HepG2 (cell line): ENCODE data around the gene PPP1R9A. TPM values are rescaled to one million over a fixed set of nuclear protein-coding genes. Genes with fewer than 3 reads are reported as not detected.

ENCODE experiments used
- ATAC-seq: fragments of 200-7000 bp; cut with Tn5 transposase; 3 replicates; pipeline ENCODE4 v1.9.1; 2020; ENCODE audit warnings: mild to moderate bottlenecking, moderate library complexity
- BruUV-seq: library from RNA; stranded (reverse); fragments of 400-500 nt; replicated peaks from 2 replicates; lab custom pipeline; 2021; lab: Mats Ljungman, UMichigan
- CTCF ChIA-PET: fragments of 300-600 bp; formaldehyde crosslinking; extraction: SDS; loops from one replicate; lab custom pipeline; 2021; ENCODE audit warnings: low total read pairs, inconsistent platforms, low intra/inter-chr PET ratio; lab: Yijun Ruan, JAX
- POLR2A ChIA-PET: fragments of 350-600 bp; sonication (Branson Sonifier 250); formaldehyde crosslinking; loops from one replicate; lab custom pipeline; 2020; ENCODE audit warnings: antibody characterized with exemption, inconsistent platforms; lab: Yijun Ruan, JAX
- DNase-seq: peaks from one replicate; pipeline ENCODE4 v3.0.0-alpha.2; 2015; ENCODE audit warnings: low spot score
- FAIRE-seq: peaks from 3 replicates; lab custom pipeline; 2011; peaks lifted over from hg19 to GRCh38; lab: Jason Lieb, UNC
- H2AFZ ChIP-seq: one replicate; pipeline ENCODE4 v1.6.1; 2011; ENCODE audit warnings: low read length, inconsistent platforms
- H3K27ac ChIP-seq: fragments of 300-600 bp; 3 replicates; pipeline ENCODE4 v1.8.0; 2011; ENCODE audit warnings: mixed run types, mild to moderate bottlenecking, mixed read lengths, low read length, inconsistent platforms; ENCODE audit not compliant: insufficient read depth; ENCODE audit errors: extremely low read length
- H3K27me3 ChIP-seq, 2 experiments: fragments of 200-600 bp in 1 of 2; 2 replicates in 1 of 2; 3 replicates in 1 of 2; pipeline versions ENCODE4 v1.6.0 to v1.8.0; 2011; ENCODE audit warnings: low read length in 2 of 2, mild to moderate bottlenecking in 2 of 2, moderate library complexity in 2 of 2, inconsistent platforms in 1 of 2; ENCODE audit not compliant: insufficient read depth in 2 of 2, control insufficient read depth in 1 of 2
- H3K36me3 ChIP-seq, 2 experiments: fragments of 200-600 bp in 1 of 2; replicated peaks in 1 of 2; 2 replicates in 1 of 2; 3 replicates in 1 of 2; pipeline versions ENCODE4 v1.5.1 to v1.8.0; 2011; ENCODE audit warnings: low read length in 2 of 2, inconsistent platforms in 1 of 2; ENCODE audit not compliant: insufficient read depth in 2 of 2, control insufficient read depth in 1 of 2
- H3K4me1 ChIP-seq: 2 replicates; pipeline ENCODE4 v1.5.1; 2012; ENCODE audit warnings: low read length, inconsistent platforms; ENCODE audit not compliant: insufficient read depth
- H3K4me2 ChIP-seq: 2 replicates; pipeline ENCODE4 v1.6.0; 2011; ENCODE audit warnings: low read depth, low read length, inconsistent platforms
- H3K4me3 ChIP-seq, 3 experiments: fragments of 200-600 bp in 1 of 3; sonication (generic), shearing (Covaris generic) in 1 of 3; replicated peaks in 1 of 3; 2 replicates each; pipeline ENCODE4 v1.5.1; 2011 to 2016; ENCODE audit warnings: low read length in 3 of 3, inconsistent platforms in 2 of 3, low read depth in 2 of 3, mild to moderate bottlenecking in 2 of 3, control low read depth in 1 of 3, mixed read lengths in 1 of 3; ENCODE audit not compliant: insufficient read depth in 1 of 3
- H3K79me2 ChIP-seq: one replicate; pipeline ENCODE4 v1.6.1; 2011; ENCODE audit warnings: low read length, inconsistent platforms; ENCODE audit not compliant: insufficient read depth
- H3K9ac ChIP-seq: 2 replicates; pipeline ENCODE4 v1.6.0; 2011; ENCODE audit warnings: mild to moderate bottlenecking, low read depth, low read length, inconsistent platforms; ENCODE audit not compliant: insufficient read depth
- H3K9me3 ChIP-seq: 2 replicates; pipeline ENCODE4 v1.5.1; 2012; ENCODE audit warnings: mild to moderate bottlenecking, low read length
- H4K20me1 ChIP-seq: 2 replicates; pipeline ENCODE4 v1.6.0; 2011; ENCODE audit warnings: inconsistent platforms, mild to moderate bottlenecking, low read length, moderate library complexity; ENCODE audit not compliant: insufficient read depth
- ADNP ChIP-seq: sonication (generic); formaldehyde crosslinking; IDR thresholded peaks from 2 replicates; pipeline ENCODE4 v1.4.0; 2020; ENCODE audit warnings: missing genetic modification reagents
- CEBPG ChIP-seq: IDR thresholded peaks from 2 replicates; pipeline ENCODE4 v1.6.1; 2016
- CHD4 ChIP-seq: fragments of 200-600 bp; sonication (generic); IDR thresholded peaks from 2 replicates; pipeline ENCODE4 v1.7.0; 2017; ENCODE audit warnings: mild to moderate bottlenecking, low read length, borderline replicate concordance
- DR1 ChIP-seq: sonication (generic); formaldehyde crosslinking; IDR thresholded peaks from 2 replicates; pipeline ENCODE4 v1.8.0; 2021; ENCODE audit warnings: mild to moderate bottlenecking, missing genetic modification reagents, inconsistent platforms
- HNF4A ChIP-seq: sonication (generic); formaldehyde crosslinking; IDR thresholded peaks from 2 replicates; pipeline ENCODE4 v1.4.0; 2020; ENCODE audit warnings: missing genetic modification reagents
- PHB2 ChIP-seq: fragments of 450-650 bp; IDR thresholded peaks from 2 replicates; pipeline ENCODE4 v1.6.1; 2018; ENCODE audit not compliant: partially characterized antibody
- SOX13 ChIP-seq, 3 experiments: fragments of 450-650 bp in 1 of 3; sonication (generic) in 1 of 3; formaldehyde crosslinking in 1 of 3; IDR thresholded peaks in 2 of 3; conservative IDR thresholded peaks in 1 of 3; 2 replicates each; pipeline versions ENCODE4 v1.5.0 to v1.6.1; 2016 to 2020; ENCODE audit warnings: antibody characterized with exemption in 1 of 3, mild to moderate bottlenecking in 1 of 3, missing compliant biosample characterization in 1 of 3, missing genetic modification reagents in 1 of 3, moderate library complexity in 1 of 3
- ZNF12 ChIP-seq: sonication (generic); formaldehyde crosslinking; IDR thresholded peaks from 2 replicates; pipeline ENCODE4 v1.5.0; 2020; ENCODE audit warnings: missing genetic modification reagents
- ZNF235 ChIP-seq: sonication (generic); formaldehyde crosslinking; IDR thresholded peaks from 2 replicates; pipeline ENCODE4 v1.8.1; 2023; ENCODE audit warnings: mild to moderate bottlenecking, missing genetic modification reagents, borderline replicate concordance
- ZNF3 ChIP-seq: IDR thresholded peaks from 2 replicates; pipeline ENCODE4 v1.7.0; 2017; ENCODE audit warnings: inconsistent platforms
- ZNF337 ChIP-seq: sonication (generic); formaldehyde crosslinking; IDR thresholded peaks from 2 replicates; pipeline ENCODE4 v1.5.1; 2020; ENCODE audit warnings: missing genetic modification reagents, low read depth, mild to moderate bottlenecking, borderline replicate concordance
- ZNF496 ChIP-seq: sonication (generic); formaldehyde crosslinking; IDR thresholded peaks from 2 replicates; pipeline ENCODE4 v1.8.1; 2023; ENCODE audit warnings: mild to moderate bottlenecking, moderate library complexity, missing genetic modification reagents; ENCODE audit not compliant: insufficient replicate concordance
- ZNF629 ChIP-seq: sonication (generic); formaldehyde crosslinking; conservative IDR thresholded peaks from 2 replicates; pipeline ENCODE4 v1.5.0; 2020; ENCODE audit warnings: missing genetic modification reagents
- ZSCAN22 ChIP-seq: sonication (generic); formaldehyde crosslinking; IDR thresholded peaks from 2 replicates; pipeline ENCODE4 v1.4.0; 2020; ENCODE audit warnings: mild to moderate bottlenecking, missing genetic modification reagents
- WGBS: methylation state at CpG from one replicate; pipeline ENCODE4 v1.1.6; 2017; ENCODE audit warnings: low lambda C conversion rate; 5-methylcytosine and 5-hydroxymethylcytosine counted together
- in situ Hi-C: cut with HindIII; loops from 2 replicates; pipeline ENCODE4 v1.10.0; 2017; ENCODE audit warnings: low pct_unique_long_range_greater_than_20kb; ENCODE audit not compliant: extremely low pct_ligation_motif_present
- intact Hi-C: fragments of 100-400 bp; cut with micrococcal nuclease; formaldehyde crosslinking; loops from one replicate; pipeline ENCODE4 v1.10.0; 2022; ENCODE audit not compliant: unreplicated experiment
- polyA plus RNA-seq, 8 experiments: library from polyadenylated mRNA; depleted of rRNA in 3 of 8; stranded (reverse) in 7 of 8; unstranded in 1 of 8; fragments of >200 nt; fragmentation: Illumina TruSeq in 4 of 8; extraction: Trizol in 4 of 8; gene quantifications; 2 replicates each; pipeline versions ENCODE4 v1.2.1 to v1.2.3, GENCODE V29; 2011 to 2016; ENCODE audit warnings: low read depth in 4 of 8, missing spikeins in 1 of 8, mixed read lengths in 1 of 8; ENCODE audit not compliant: insufficient read depth in 1 of 8
- total RNA-seq, 5 experiments: library from RNA; depleted of rRNA; stranded (reverse); fragments of >200 nt; fragmentation: Illumina TruSeq; extraction: Trizol; gene quantifications; 2 replicates each; pipeline ENCODE4 v1.2.3, GENCODE V29; 2016; ENCODE audit warnings: low read depth in 1 of 5
- TF ChIP-seq, protein P1 (sequence below): IDR thresholded peaks from 2 replicates; pipeline ENCODE4 v1.4.0; 2020; ENCODE audit warnings: mild to moderate bottlenecking, missing genetic modification reagents
- TF ChIP-seq, protein P2 (sequence below): IDR thresholded peaks from 2 replicates; pipeline ENCODE4 v1.6.1; 2018; ENCODE audit warnings: missing genetic modification reagents

The PPP1R9A gene
- total and polyA plus RNA-seq, 2 of the 13 experiments (the other 11 are each of a cell fraction or from before 2014, with no cell fraction given) = 11.4 to 31.9 TPM

DNA sequence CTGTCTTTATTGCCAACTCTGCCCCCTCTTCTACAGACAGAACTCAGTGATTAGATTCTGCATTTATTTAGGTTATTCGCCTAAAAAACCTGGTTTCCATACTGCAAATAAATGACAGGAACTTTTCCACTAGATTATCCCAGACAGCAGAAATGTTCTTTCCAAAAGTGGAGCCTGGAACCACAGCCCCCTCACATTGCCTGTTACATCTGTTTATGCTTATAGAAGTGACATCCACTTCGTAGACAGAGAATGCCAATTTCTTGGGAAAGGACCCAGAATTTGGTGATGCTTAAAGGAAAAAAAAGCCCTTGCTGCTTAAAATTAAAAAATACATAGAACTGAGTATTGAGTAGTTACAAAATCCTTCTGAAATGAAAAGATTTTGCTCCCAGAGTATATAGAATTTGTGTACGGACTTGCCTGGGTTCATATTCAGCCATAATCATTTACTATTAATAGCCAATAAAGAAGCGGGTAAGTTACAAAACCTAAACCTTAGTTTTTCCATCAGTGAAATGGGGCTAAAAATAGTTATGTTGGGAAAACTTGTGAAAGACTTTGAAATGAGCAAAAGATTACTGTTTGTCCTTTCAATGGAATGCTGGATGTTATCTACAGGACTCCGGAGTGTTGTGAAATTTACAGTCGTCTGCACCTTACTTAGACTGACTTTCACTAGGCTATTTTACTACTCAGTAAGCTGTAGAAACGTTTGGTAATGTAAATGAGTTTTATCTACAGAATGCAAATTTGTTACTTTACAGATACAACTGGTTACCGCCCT lies 1.1 kb upstream of the PPP1R9A start:
- ChIA-PET CTCF (no interaction called here), POLR2A (interaction anchor here (1.1 kb wide), 1 partner anchor 249 kb away, joined by 5 read pairs; no protein-coding TSS in a partner anchor)
- BruUV-seq = no TSS peak
- DNase-seq = peak; percentile 78
- peak overlapping the region; percentile 80 for H3K27ac ChIP-seq
- 35% methylated on average over 8 of the region's 8 CpGs for WGBS
- peaks cover 27% of the 10 kb centered on the region for H3K79me2 ChIP-seq
- peaks cover 38% of the 10 kb centered on the region for H3K4me1 ChIP-seq
- no peaks in the 10 kb centered on the region for H3K9me3 ChIP-seq
- peak; percentile 48 for ATAC-seq
- peak overlapping the region; percentile 91; the same call in 1 of the 2 replicates for H3K9ac ChIP-seq
- H2AFZ ChIP-seq = no peak overlapping the region
- H3K4me3 ChIP-seq = peak overlapping the region; percentile 13 to 88 (median 81); a peak in 3 of 6 replicates
- intact Hi-C loops (loop anchor here (2.0 to 10.0 kb wide), 8 partner anchors 67 to 459 kb away; partner anchors contain the start of gene SGCE), in situ Hi-C loops (no loop called here)
- H3K4me2 ChIP-seq = peak overlapping the region; percentile 96
- peaks cover 0 to 1% of the 10 kb centered on the region in 2 experiments; a peak in 2 of 5 replicates for H3K36me3 ChIP-seq
- no peaks in the 10 kb centered on the region; a peak in 1 of 5 replicates for H3K27me3 ChIP-seq
- H4K20me1 ChIP-seq = no peaks in the 10 kb centered on the region
- peak; percentile 39 for FAIRE-seq
- TF ChIP-seq CHD4 = peak; percentile 99; the same call in 1 of the 2 replicates
- no peak for TF ChIP-seq PHB2
- TF ChIP-seq ADNP (CRISPR knock-in tag) = 0 out of 2 replicates have a peak, but pooled peaks have one; percentile 32
- 0 out of 2 replicates have a peak, but pooled peaks have one; percentile 41 for TF ChIP-seq HNF4A (CRISPR knock-in tag)
- TF ChIP-seq, protein P1, sequence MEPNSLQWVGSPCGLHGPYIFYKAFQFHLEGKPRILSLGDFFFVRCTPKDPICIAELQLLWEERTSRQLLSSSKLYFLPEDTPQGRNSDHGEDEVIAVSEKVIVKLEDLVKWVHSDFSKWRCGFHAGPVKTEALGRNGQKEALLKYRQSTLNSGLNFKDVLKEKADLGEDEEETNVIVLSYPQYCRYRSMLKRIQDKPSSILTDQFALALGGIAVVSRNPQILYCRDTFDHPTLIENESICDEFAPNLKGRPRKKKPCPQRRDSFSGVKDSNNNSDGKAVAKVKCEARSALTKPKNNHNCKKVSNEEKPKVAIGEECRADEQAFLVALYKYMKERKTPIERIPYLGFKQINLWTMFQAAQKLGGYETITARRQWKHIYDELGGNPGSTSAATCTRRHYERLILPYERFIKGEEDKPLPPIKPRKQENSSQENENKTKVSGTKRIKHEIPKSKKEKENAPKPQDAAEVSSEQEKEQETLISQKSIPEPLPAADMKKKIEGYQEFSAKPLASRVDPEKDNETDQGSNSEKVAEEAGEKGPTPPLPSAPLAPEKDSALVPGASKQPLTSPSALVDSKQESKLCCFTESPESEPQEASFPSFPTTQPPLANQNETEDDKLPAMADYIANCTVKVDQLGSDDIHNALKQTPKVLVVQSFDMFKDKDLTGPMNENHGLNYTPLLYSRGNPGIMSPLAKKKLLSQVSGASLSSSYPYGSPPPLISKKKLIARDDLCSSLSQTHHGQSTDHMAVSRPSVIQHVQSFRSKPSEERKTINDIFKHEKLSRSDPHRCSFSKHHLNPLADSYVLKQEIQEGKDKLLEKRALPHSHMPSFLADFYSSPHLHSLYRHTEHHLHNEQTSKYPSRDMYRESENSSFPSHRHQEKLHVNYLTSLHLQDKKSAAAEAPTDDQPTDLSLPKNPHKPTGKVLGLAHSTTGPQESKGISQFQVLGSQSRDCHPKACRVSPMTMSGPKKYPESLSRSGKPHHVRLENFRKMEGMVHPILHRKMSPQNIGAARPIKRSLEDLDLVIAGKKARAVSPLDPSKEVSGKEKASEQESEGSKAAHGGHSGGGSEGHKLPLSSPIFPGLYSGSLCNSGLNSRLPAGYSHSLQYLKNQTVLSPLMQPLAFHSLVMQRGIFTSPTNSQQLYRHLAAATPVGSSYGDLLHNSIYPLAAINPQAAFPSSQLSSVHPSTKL (CRISPR knock-in tag) = peak; percentile 52; the same call in 1 of the 2 replicates
- no peak for TF ChIP-seq SOX13 (IDR thresholded peaks at IDR 0.05)
- 0 out of 4 replicates have a peak, but pooled peaks of 1 of the 2 experiments have one; percentile 20 for TF ChIP-seq SOX13 (CRISPR knock-in tag; conservative IDR thresholded peaks at IDR 0.05 in 1 of 2, IDR thresholded peaks at IDR 0.05 in 1 of 2)
- TF ChIP-seq ZNF12 (CRISPR knock-in tag) = peak; percentile 98
- peak; percentile 65 for TF ChIP-seq CEBPG
- TF ChIP-seq ZNF629 = peak; percentile 98
- TF ChIP-seq ZNF3 (CRISPR knock-in tag) = peak; percentile 66; the same call in 1 of the 2 replicates
- no peak for TF ChIP-seq DR1 (CRISPR knock-in tag)
- TF ChIP-seq ZNF235 (CRISPR knock-in tag) = no peak
- no peak for TF ChIP-seq ZNF496
- TF ChIP-seq, protein P2, sequence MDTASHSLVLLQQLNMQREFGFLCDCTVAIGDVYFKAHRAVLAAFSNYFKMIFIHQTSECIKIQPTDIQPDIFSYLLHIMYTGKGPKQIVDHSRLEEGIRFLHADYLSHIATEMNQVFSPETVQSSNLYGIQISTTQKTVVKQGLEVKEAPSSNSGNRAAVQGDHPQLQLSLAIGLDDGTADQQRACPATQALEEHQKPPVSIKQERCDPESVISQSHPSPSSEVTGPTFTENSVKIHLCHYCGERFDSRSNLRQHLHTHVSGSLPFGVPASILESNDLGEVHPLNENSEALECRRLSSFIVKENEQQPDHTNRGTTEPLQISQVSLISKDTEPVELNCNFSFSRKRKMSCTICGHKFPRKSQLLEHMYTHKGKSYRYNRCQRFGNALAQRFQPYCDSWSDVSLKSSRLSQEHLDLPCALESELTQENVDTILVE (CRISPR knock-in tag) = no peak
- TF ChIP-seq ZSCAN22 (CRISPR knock-in tag) = no peak
- TF ChIP-seq ZNF337 (CRISPR knock-in tag) = no peak
